T-helper 2 cell (primary cell): ENCODE results near the gene FIGNL2.
"Not testable (repeated sequence)": the region's sequence is repeated elsewhere in the genome, so short reads cannot be mapped to it uniquely, and the experiment has no call there.

Experiments used
- DNase-seq, 5 experiments: peaks; one replicate each; pipeline versions ENCODE4 v3.0.0 to v3.0.0-alpha.2; 2012 to 2022
- total RNA-seq, 2 donors: gene quantifications; one replicate each; lab custom pipeline; 2026; lab: John Stamatoyannopoulos, UW

Gene FIGNL2
- total RNA-seq: 0.94 to 2.8 reads per million in 2 donors

GRCh38 chr12:51848326-51848727 is at the start of gene FIGNL2:
Gene FIGNL2, minus strand, starts transcription at chr12:51848718. Its CDS starts 26,305 bp downstream, at chr12:51822413.
- no peak for DNase-seq

GRCh38 chr12:51897181-51897580 is 48.7 kb upstream of the FIGNL2 start:
- DNase-seq: no peak

DNA sequence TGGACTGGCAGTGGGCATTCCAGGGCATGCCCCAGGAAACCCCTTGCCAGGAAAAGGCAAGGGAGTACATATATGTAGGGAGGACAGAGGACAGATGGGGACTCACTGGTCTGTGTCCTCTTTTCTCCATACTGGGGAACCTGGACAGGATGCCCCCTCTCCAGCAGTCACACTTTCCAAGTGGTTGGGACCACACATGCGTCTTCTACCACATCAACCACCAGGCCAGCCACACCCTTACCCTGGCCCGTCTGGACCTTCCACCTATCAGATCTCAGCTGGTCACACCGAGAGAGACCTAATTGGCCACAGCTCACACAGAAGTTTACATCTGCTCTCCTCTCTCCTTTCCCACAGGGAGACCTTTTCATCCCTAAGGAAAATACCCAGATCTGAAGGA is 47.7 kb upstream of the FIGNL2 start:
- DNase-seq: no peak

- no peak for DNase-seq
These were observed 47.0 kb upstream of the FIGNL2 start for GRCh38 chr12:51895378-51896135.

DNA sequence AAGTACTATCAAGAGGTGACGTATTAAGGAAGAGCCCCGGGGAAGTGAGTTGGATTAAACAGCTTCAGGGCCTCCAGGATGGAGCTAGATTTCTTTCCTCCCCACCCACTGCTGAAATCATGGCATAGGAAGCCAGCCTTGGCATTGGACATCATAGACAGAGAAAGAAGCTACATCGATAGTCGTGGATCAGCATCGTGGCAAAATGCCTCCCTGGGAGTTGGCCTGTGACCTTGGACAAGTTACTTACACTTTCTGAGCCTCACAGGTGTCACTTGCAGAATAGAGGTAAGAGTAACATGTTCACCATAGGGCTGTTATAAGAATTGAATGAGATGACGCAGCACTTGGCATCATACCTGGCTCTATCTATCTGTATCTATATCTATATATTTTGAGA is 45.3 kb upstream of the FIGNL2 start:
- DNase-seq: no peak

GRCh38 chr12:51891843-51892242 is 43.3 kb upstream of the FIGNL2 start:
- DNase-seq: no peak

GRCh38 chr12:51890511-51891171 is 42.1 kb upstream of the FIGNL2 start:
- DNase-seq: no peak

GRCh38 chr12:51890133-51890464 is 41.6 kb upstream of the FIGNL2 start:
- no peak for DNase-seq

GRCh38 chr12:51889216-51890132 is 41.0 kb upstream of the FIGNL2 start:
- DNase-seq: no peak

DNA sequence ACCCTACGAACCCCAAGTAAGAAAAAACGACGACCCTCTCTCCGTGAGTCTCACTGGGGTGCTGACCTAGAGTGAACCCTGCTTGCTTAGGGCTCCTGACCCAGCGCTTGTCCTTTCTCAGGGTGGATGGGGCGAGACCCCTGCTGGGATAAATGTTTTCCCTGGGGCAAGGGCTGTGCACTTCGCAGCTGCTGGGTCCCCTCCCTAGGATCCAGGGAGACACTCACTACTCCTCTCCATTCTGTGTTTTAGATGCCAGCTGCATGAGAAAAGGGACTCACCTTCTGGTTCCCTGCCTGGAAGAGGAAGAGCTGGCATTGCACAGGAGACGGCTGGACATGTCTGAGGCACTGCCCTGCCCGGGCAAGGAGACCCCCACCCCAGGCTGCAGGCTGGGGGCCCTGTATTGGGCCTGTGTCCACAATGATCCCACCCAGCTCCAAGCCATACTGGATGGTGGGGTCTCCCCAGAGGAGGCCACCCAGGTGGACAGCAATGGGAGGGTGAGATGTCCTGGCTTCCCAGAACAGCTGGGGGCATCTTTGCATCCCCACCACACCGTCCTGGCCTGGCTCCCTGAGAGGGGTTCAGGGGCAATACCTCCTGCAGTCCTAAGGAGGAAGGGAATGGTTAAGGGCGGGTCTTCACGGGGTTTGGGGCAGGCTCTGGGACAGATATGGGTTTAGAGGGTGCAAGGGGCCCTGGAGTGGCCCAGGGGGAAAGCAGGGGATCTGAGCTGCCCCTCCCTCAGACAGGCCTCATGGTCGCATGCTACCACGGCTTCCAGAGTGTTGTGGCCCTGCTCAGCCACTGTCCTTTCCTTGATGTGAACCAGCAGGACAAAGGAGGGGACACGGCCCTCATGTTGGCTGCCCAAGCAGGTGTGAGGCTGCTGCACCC is 40.0 kb upstream of the FIGNL2 start:
- no peak for DNase-seq

DNA sequence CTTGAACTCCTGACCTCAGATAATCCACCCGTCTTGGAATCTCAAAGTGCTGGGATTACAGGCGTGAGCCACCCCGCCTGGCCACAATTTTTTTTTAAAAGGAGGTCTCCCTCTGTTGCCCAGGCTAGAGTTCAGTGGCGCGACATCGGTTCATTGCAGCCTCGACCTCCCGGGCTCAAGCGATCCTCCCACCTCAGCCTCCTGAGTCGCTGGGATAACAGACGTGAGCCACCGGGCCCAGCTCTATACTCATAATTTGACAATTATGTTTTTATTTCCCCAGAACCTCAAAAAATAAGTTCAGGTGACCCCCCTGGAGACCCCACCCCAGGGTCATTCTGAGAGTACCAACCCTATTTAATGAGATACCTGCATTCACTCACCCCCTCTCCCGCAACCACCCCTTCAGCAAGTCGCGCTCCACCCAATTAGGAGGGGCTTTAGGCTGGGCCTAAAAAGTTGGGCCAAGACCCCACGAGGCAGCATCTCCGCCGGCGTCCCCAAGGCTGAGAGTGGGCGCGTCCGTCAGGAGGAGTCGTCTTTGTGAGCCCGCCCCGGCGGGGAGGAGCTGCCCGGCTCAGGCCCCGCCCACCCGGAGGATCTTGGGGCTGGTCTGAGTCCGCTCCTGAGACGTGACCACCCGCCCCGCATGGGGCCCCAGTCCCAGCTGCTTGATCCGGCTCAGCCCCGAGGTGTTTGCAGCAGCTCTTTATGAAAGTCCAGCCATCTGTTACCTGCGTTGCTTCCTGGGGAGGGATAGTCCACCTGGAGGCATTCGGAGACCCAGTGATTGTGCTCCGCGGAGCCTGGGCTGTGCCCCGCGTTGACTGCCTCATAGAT is 39.2 kb upstream of the FIGNL2 start, which contains the start of gene ANKRD33:
Gene ANKRD33 (plus strand): TSS at position 628 of the 840 bp plus-strand sequence. CDS start 84 bp downstream, at position 712.
- no peak for DNase-seq

- peak in 2 of 5 experiments; percentile 6 to 78 for DNase-seq
These were observed 37.6 kb upstream of the FIGNL2 start for GRCh38 chr12:51886021-51886710.

DNA sequence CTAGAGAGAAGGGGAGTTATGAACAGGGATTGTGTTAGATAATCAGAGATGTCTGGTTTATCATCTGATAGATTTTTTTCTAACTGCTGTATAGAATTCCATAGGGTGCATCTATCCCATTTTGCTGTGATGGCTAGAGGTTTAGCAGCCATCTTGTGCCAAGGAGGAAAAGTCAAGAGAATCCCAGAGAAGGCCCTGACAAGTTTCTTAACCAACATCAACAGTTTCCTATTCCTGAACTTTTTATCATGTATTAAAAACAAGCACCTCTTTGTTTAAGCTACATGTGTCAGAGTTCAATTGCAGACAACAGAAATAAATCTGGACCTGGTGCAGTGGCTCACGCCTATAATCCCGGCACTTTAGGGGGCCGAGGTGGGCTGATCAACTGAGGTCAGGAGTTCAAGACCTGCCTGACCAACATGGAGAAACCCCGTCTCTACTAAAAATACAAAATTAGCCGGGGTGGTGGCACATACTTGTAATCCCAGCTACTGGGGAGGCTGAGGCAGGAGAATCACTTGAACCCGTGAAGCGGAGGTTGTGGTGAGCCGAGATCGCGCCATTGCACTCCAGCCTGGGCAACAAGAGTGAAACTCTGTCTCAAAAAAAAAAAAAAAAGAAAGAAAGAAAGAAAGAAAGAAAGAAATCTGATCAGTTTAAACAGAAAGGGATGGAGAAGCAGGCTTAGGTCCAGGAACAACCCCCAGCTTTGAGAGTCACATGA is 36.9 kb upstream of the FIGNL2 start:
- DNase-seq: not testable (repeated sequence)

DNA sequence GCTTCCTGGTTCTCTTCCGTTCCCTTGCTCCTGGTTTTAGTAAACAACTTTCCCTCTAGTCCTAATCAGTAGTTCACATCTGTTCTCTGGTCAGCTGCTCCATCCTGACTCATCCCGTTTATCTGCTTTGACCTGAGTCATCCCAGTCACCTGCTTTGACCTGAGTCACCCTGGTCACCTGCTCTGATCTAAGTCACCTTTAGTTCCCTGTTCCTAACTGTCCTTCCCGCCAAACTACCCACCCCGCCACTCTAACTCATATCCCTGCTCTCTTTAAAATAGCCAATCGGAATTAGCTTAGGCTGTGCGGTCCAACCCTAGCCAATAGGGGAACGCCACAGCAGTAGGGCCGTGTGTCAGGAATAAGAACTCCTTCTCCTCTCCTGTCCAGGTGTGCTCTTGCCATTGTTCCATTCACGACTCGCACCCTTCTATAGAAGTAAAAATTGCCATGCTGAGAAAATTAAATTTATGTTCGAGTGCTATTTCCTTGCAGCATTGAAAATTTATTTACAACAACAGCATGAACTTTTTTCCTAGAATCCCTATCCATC is 36.2 kb upstream of the FIGNL2 start:
- DNase-seq: no peak

- no peak for DNase-seq
These were observed 35.6 kb upstream of the FIGNL2 start for GRCh38 chr12:51883998-51884675.

GRCh38 chr12:51883295-51883694 is 34.8 kb upstream of the FIGNL2 start:
- DNase-seq: no peak

DNA sequence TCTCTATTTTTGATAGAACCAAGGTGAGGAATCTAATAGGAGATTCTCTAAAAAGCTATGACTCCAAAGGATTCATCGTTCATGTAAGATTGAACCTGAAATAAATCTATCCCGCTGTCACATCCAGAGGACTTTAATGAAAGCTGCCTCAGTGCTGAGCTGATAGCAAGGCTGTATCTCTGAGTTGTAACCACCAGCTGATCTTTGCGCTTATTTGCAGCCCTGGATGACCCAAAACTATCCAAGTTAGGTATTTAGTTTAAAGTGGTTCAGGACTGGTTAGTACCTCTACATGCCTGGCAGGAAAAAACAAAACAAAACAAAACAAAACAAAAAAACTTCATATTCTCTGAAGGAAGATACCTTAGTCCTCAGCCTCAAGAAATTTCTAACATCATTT is 30.6 kb upstream of the FIGNL2 start:
- no peak for DNase-seq

DNA sequence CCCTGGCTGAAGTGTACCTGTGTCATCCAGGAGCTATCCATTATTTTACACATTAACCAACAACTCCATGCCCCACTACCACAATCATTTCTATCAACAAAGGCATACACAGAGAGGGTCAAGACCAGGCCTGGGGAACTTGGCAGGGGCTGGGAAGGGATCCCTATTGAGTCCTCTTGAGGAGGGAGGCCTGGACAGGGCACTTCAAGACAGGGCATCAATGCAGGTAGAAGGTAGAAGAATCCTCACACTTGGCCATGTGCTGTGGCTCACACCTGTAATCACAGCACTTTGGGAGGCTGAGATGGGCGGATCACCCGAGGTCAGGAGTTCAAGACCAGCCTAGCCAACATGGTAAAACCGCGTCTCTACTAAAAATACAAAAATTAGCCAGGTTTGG is 26.0 kb upstream of the FIGNL2 start:
- no peak for DNase-seq

- DNase-seq: no peak
These were observed 25.5 kb upstream of the FIGNL2 start for GRCh38 chr12:51874000-51874399.
